GM19099 (cell line): Measurements from ENCODE around the gene ANKRD17.

Source experiments
- POLR2A ChIP-seq: IDR thresholded peaks from 3 replicates; pipeline ENCODE4 v1.6.1; 2011; ENCODE audit warnings: low read depth; ENCODE audit not compliant: insufficient read length; ENCODE audit errors: extremely low read depth

ANKRD17 gene

DNA sequence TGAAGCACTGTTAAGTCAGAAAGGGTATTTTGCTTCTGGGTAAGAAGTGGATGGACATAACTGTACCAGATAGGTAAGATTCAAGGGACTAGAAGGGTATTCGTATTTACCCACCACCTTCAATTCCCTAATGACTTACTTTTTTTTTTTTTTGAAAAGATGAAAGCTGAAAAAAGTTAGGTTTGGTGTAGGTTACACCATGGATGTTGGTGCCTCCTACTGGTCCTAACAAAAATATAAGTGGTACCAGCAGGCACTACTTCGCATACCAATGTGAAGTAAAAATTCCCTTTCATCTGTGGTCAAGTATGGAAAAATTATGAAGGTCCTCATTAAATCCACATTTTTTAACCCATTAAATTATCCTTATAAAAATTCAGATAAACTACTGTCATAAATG is 7.2 kb downstream of the ANKRD17 start:
- no peak for TF ChIP-seq POLR2A

DNA sequence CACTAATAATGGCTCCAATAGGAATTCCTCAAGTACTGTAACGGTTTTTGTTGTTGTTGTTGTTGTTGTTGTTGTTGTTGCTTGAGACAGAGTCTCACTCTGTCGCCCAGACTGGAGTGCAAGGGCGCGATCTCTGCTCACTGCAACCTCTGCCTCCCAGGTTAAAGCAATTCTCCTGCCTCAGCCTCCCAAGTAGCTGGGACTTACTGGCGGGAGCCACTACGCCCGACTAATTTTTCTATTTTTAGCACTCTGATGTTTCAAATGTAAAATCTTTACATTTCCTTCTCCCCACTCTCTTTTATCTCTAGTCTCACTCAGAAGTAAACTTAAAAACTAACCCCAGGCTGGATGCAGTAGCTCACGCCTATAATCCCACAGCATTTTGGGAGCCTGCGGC is 8.0 kb downstream of the ANKRD17 start:
- TF ChIP-seq POLR2A, result no peak

DNA sequence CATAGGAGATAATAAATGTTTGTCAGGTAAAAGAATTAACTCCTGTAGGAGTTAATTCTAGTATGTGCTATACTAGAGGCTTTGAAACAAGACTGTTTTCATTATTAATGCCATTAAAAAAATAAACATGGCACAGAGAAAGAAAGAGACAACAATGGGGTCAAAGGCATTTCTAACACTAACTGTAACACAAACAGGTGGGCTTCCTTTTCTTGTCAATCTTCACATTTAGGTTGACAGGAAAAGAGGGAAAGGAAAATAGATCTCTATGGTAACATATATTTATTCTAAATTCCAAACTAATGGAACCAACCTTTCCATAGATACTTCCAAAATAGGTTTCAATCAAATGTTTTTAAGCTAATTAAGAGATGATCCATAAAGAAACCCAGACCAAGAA is 9.8 kb downstream of the ANKRD17 start:
- TF ChIP-seq POLR2A, result no peak

DNA sequence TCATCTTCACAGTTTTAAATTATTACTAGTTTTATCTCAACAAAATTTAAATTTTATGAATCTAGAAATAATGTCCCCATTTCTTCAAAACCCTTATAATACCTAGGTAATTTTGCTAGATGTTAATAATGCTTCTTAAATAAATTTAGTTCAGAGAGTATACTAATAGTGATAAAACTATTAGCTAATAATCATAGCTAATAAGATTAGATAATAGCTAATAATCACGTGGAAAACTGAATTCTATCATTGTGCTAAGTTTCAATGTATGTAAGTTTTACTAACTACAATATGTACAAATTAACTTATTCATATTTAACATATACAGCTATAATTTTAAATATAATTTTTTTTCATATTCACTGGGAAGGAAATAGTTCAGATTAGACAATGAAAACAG is 10.2 kb downstream of the ANKRD17 start:
- TF ChIP-seq POLR2A, result no peak

DNA sequence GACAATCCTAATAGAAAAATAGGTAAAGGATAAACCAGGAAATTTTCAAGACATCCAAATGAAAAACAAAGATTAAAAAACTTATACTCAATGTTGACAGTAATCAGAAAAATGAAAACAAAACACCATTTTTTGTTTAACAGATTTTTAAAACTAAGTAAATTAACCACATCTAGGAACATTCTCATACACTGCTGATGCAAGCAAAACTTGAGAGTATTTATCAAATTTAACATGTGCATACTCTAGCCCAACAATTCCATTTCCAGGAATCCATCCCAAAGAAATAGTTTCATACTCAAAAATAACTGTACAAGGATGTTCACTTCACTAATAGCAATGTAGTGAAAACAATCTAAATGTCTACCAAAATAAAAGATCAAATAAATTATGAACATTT is 11.5 kb downstream of the ANKRD17 start:
- TF ChIP-seq POLR2A, result no peak

DNA sequence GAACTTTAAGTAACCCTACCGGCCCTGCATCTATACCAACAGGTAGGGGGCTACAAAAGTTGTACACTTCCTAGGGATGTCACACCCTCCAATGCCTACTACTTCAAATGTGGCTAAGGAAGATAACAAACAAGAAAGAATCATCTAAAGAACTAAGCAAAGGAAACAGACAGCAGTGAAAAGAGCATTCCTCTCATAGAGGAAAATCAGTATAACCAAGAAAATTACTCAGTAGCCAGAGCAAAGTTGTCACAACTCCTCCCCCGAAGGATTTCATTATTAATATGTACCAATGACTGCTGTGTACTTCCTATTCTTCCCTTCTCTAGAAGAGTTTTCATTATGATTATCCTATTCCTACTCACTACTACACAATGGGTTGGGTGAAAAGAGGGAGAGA is 12.6 kb downstream of the ANKRD17 start:
- TF ChIP-seq POLR2A, result no peak

DNA sequence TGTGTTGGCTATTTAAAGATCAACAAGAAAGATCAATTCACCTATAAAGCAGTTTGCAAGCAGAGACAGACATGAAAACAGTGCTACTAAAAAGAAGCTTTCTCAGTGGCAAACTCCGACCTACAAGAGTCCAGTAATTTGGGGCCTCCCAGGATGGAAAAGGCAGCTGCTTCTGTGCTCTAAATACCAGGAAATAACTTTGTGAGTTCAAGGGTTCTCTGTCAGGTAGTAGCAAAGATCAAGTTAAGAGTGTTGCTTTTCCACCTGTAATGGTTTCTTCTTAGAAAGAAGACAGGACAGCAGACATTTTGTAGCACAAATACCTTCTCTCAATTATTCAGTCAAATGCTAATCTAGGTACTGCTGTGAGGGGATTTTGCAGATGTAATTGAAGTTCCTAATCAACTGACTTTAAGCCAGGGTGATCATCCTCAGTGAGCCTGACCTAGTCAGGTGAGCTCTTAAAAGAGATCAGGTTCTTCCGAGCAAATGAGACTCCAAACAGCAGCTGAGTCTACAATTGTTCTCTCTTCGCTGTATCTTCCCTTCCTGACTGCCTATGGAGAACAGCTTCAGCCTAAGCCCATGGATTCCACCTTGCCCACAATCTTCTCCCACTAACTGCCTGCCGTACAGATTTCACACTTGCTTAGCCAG is 13.5 kb downstream of the ANKRD17 start:
- no peak for TF ChIP-seq POLR2A

DNA sequence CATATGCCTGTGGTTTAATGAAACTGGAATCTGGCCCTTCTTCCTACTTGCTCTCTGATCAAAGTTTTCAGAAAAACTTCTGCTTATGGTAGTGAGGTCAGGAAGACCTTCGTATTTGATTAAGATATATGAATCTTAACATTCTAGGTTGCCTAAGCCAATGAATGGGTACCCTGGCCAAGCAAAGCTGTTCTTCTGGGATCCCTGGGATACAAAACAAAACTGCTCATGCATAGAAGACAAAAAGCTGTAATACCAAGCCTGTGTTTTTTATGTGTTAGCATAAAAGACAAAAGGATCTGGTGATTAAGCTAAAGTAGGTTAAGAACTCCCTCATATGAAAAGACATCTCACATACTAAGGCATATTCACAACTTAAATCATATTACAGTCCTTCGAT is 21.6 kb downstream of the ANKRD17 start:
- no peak for TF ChIP-seq POLR2A

DNA sequence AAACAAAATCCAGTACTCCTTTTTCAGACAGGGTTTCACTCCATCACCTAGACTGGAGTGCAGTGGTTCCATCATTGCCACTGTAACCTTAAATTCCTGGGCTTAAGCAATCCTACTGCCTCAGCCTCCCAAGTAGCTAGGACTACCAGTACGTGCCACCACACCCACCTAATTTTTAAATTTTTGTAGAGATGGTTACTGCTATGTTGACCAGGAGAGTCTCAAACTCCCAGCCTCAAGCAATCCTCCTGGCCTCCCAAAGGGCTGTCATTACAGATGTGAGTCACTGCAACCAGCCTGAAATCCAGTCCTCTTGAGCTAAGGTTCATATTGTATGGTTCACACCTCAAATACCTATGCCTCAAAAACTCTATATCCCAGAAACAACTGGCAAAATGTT is 22.4 kb downstream of the ANKRD17 start:
- TF ChIP-seq POLR2A, result no peak

DNA sequence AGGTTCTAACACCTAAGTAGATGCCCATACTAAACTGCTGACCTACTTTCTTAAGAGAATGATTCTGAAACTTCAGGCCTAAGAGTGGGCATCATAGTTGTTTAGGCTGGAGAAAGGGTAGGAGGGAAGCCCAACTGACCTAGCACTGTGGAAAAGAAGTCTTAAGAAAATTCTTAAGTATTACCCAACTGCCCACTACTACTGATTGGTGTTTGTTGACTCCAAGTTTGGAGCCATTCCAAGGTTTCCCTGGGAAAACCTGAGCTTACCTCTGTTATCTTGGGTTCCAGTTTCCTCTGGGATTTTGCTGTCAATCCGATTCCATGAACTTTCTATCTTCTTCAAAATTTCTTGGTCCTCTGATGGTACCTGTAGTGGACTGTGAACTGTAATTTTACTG is 23.9 kb downstream of the ANKRD17 start:
- no peak for TF ChIP-seq POLR2A

DNA sequence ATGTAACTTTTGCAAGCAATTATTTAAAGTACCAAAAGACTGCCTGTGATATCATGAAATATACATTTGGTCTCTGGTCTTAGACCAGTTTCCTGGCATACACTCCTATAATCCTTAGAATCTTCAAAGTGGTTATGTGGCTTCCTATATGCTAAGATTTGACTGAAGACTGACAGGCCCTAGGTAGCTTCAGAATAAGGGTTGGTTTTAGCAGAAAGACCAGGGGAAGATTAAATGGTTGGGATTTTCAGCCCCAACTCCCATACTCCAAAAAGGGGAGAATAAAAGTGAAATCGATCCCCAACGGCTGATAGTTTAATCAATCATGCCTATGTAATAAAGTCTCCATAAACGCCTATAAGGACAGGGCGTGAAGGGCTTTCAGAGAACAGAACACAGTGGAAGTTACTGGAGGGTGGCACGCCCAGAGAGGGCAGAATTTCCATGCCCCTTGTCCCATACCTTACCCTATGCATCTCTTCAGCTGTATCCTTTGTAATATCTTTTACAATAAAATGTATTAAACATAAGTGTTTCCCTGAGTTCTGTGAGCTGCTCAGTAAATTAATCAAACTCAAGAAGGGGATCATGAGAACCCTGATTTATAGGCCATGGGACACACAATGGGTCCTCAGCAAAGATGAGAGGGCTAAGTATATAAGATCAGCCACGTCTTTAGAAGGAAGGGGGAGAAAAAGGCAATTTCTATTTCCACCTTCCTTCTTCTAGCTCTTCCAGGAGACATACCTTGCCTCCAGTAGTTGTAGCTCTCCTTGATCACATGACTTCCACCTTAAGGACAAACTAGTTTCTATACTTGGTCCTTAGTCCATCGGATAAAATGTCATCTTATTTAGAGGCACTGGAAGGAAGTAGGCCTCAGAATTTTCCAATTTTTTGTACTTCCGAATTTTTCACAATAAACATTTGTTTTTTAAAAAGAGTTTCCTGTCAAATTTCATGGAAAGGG is 26.8 kb downstream of the ANKRD17 start:
- no peak for TF ChIP-seq POLR2A

DNA sequence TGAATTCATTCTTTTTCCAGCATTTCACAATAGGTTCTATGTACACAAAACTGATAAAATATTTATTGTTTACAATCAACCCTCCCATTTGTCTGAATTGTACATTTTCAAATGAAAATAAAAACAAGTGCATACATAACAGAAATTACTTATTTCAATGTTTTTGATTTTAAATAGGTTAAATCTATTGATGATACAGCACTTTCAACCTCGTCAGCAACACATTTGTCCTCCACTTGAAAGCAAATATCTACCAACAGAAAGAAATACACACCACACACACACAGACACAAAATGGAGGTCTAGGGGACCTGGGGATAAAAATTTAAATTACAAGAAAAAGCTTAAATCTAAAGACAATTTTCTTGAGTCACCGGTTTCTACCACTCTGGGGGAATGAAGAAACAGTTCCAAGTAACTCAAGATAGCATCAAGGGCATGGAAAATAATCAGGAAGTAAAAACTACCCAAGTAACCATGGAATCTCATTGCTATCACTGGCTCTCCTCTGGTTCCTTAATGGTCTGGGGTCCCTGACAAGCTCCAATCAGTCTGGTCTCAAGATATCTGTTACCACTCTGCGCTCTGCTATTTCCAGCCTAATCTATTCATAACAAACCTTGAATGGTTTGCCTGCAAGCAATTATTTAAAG is 27.6 kb downstream of the ANKRD17 start:
- TF ChIP-seq POLR2A, result no peak

DNA sequence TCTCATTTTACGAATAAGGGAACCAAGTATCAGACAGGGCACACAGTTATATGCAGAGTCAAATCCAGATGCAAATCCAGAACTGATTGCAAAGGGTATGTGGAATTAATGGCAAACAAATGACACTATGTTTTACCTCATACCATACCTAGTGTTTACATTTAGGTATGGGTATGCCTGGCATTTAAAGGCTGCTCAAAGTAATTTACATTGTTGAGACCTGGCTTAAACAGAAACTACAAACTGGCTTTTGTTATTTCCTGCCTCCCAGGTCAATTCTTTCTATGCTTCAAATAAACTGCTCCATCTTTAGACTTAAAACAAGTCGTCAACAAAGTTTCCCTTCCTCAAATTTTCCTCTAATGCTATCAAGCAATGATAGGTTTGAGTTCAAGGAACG is 33.7 kb downstream of the ANKRD17 start:
- TF ChIP-seq POLR2A, result no peak

DNA sequence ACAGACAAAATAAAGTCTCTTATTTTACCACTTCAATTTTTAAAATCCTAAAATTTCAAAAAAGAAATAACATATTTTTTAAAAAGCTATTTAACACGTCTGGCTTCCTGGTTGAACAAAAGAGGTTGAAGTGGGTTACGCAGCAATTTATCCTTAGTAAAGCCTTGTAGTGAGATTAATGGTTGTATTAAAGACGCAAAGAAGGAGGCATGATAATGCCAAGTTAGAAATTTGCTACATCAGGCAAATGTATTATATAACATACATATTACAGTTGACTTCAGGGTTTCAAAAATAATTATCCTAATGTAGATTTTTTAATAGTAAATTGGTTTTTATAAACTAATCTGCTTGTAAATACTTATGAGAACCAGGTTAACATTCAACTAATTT is 35.3 kb downstream of the ANKRD17 start:
- no peak for TF ChIP-seq POLR2A

DNA sequence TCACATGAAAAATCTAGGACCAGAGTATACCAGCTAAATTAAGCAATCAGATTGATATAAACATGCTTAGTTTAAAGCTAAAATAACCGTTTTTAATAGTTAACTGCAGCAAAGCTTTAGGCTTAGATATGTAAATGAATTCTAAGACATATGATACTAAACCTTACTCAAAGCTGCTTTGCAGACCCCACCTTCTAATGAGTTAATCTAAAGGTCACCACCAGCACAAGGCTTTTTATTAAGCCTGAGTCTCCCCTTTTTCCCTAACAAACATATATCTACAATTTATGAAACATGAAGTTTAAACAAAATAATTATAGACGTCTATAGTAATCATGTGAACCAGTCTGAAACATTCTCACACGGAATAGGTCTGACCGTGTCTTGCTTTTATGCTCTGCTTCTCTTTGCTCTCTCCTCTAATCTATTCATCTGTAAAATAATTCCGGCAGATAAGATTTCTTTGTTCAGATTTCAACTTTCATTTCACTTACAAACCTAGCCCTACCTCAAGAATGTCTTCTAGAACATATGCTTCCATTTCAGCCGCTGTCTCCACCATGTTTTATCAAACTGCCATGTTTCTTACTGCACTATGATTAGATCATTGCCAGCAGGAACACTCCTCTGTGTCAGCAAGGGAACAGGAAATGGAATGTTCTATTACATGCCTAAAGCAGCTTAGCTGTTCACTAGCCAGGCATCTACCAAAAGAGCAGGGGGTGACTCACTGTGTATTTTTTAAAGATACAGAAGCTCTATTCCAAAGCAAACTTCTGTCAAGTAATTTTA is 35.9 kb downstream of the ANKRD17 start:
- TF ChIP-seq POLR2A, result peak; percentile 64
